DND-41 (cell line): Measurements from ENCODE around the gene SAMD4A.

Experiments
- EZH2 ChIP-seq: IDR thresholded peaks from 3 replicates; pipeline ENCODE4 v1.6.1; 2012; ENCODE audit warnings: borderline replicate concordance, low read depth, mild to moderate bottlenecking, moderate library complexity, low read length, inconsistent platforms; ENCODE audit not compliant: severe bottlenecking
- TF ChIP-seq, protein P1 (sequence below): IDR thresholded peaks from 2 replicates; pipeline ENCODE4 v1.5.1; 2012; ENCODE audit warnings: borderline replicate concordance, low read length, moderate library complexity, mild to moderate bottlenecking; ENCODE audit not compliant: poor library complexity, severe bottlenecking; ENCODE audit errors: extremely low read depth

DNA sequence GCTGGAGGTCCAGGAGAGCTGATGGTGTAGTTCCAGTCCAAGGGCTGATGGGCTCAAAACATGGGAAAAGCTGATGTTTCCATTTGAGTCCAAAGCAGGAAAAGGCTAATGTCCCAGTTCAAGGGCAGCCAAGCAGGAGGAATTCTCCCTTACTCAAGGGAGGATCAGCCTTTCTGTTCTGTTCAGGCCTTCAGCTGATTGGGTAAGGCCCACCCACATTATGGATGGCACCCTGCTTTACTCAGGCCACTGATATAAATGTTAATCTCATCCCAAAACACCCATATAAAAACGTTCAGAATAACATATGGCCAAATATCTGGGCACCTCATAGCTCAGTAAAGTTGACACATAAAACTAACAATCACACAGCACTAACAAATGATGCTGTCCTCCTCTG, 64.1 kb downstream of the SAMD4A start:
- TF ChIP-seq, protein P1, sequence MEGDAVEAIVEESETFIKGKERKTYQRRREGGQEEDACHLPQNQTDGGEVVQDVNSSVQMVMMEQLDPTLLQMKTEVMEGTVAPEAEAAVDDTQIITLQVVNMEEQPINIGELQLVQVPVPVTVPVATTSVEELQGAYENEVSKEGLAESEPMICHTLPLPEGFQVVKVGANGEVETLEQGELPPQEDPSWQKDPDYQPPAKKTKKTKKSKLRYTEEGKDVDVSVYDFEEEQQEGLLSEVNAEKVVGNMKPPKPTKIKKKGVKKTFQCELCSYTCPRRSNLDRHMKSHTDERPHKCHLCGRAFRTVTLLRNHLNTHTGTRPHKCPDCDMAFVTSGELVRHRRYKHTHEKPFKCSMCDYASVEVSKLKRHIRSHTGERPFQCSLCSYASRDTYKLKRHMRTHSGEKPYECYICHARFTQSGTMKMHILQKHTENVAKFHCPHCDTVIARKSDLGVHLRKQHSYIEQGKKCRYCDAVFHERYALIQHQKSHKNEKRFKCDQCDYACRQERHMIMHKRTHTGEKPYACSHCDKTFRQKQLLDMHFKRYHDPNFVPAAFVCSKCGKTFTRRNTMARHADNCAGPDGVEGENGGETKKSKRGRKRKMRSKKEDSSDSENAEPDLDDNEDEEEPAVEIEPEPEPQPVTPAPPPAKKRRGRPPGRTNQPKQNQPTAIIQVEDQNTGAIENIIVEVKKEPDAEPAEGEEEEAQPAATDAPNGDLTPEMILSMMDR, result no peak
- TF ChIP-seq EZH2, result no peak
